ENCODE results near the gene BRSK1. TPM values are rescaled to one million over a fixed set of nuclear protein-coding genes. Genes with fewer than 3 reads are reported as not detected.

The BRSK1 gene
- total and polyA plus RNA-seq, 2 donors (not counting 1 experiment from before 2014, with no cell fraction given) = 5.1 TPM

DNA sequence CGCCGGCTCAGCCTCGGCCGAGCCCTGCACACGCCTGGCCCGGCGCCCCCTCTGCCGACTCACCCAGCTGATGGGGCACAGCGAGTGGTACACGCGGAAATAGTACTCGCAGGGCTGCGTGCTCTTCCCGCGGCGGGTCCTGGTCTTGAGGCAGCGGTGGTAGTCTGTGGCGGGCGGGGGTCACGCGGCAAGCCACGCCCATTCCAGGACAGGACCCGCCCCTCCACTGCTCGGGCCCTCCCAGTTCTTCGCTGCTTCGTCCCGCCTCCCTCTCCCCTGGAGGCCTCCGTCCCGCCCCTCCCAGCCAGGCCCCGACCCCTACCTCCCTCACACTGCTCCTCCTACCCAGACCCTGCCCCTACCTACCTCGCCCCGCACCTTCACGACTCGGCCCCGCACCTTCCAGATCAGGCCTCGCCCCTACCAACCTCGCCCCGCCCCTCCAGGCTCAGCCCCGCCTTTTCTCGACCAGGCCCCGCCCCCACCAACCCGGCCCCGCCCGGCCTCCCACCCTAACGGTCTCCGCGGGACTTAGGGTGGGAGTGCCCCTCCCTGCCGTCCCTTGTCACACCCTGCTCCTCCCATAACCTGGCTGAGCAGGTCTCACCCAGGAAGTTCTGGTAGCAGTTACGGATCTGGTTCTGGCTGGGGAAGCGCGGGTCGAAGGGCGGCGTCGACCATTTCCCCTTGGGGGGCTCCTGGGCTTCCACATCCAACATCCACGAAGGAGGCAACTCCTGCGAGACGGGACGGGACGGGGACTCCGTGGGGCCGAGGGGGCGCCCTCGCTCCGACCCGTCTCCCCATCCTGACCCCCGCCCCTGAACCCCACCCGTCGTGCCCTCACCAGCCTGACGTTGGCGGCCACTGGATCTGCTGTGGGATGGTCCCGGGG lies 70.3 kb downstream of the BRSK1 start:
- Histone ChIP-seq H3K4me3 (replicated peaks in 1 of 4; ENCODE audit: control extremely low read depth in 1 of 4, insufficient read depth in 1 of 4, low read depth in 3 of 4, low read length in 4 of 4) (peak overlapping the region; percentile 28 to 51 (median 42)), H2AFZ (ENCODE audit: low read length) (no peak overlapping the region), H3K36me3 (ENCODE audit: control insufficient read depth, insufficient read depth, low read length) (no peaks in the 10 kb centered on the region), H3K27me3 (ENCODE audit: control insufficient read depth, insufficient read depth, low read length) (peaks cover 31% of the 10 kb centered on the region), H3K4me1 (ENCODE audit: control insufficient read depth, extremely low read depth, insufficient read depth, low read length) (no peaks in the 10 kb centered on the region), H3K79me2 (ENCODE audit: control insufficient read depth, insufficient read depth, low read length) (no peaks in the 10 kb centered on the region), H3K9ac (ENCODE audit: insufficient read depth, low read length) (no peak overlapping the region), H4K20me1 (ENCODE audit: control insufficient read depth, extremely low read depth, insufficient read depth, low read length) (no peaks in the 10 kb centered on the region), H3K27ac (ENCODE audit: insufficient read depth, low read length) (no peak overlapping the region), H3K9me3 (ENCODE audit: control insufficient read depth, insufficient read depth, low read depth, low read length) (no peaks in the 10 kb centered on the region), H3K4me2 (ENCODE audit: extremely low read depth, insufficient read depth, low read length) (peak overlapping the region; percentile 86)
- DNase-seq (ENCODE audit: low read depth in 2 of 2) = peak in 1 of 2 donors; percentile 53
- TF ChIP-seq EZH2 (IDR thresholded peaks at IDR 0.05; ENCODE audit: low read length, missing control alignments) = no peak

DNA sequence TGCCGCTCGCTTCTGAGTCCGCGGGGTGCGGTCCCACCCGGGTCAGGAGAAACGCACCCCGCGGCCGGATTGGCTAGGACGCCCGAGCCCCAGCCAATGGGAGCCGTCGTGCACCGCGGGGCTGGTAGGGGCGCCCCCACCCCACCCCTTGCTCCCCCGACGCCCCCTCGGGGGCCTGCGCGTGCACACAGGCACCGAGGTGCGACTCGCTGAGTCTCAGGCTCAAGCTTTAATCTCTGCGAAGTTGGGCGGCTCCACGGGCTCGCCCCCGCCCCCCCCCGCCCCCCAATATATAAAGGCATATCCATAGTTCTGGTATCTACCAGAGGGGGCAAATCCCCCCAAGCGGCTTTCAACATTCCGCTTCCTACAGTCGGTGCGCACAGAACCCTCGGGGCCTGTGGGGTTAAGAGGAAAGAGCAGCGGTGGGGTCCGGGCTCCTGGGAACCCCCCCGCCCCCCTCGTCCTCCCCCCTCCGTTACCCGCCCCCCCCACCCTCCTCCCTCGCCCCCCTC lies 71.0 kb downstream of the BRSK1 start, which contains the start of gene COX6B2:
Gene COX6B2 (minus strand): TSS at position 22 of the 515 bp plus-strand sequence. CDS start 198 bp downstream, outside the sequence.
- H3K27me3 ChIP-seq (ENCODE audit: control insufficient read depth, insufficient read depth, low read length) = peaks cover 31% of the 10 kb centered on the region
- no peaks in the 10 kb centered on the region for H3K9me3 ChIP-seq (ENCODE audit: control insufficient read depth, insufficient read depth, low read depth, low read length)
- TF ChIP-seq EZH2 (IDR thresholded peaks at IDR 0.05; ENCODE audit: low read length, missing control alignments) = no peak
- TF ChIP-seq, protein P1, sequence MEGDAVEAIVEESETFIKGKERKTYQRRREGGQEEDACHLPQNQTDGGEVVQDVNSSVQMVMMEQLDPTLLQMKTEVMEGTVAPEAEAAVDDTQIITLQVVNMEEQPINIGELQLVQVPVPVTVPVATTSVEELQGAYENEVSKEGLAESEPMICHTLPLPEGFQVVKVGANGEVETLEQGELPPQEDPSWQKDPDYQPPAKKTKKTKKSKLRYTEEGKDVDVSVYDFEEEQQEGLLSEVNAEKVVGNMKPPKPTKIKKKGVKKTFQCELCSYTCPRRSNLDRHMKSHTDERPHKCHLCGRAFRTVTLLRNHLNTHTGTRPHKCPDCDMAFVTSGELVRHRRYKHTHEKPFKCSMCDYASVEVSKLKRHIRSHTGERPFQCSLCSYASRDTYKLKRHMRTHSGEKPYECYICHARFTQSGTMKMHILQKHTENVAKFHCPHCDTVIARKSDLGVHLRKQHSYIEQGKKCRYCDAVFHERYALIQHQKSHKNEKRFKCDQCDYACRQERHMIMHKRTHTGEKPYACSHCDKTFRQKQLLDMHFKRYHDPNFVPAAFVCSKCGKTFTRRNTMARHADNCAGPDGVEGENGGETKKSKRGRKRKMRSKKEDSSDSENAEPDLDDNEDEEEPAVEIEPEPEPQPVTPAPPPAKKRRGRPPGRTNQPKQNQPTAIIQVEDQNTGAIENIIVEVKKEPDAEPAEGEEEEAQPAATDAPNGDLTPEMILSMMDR (conservative IDR thresholded peaks at IDR 0.05 in 1 of 2, IDR thresholded peaks at IDR 0.05 in 1 of 2; ENCODE audit: low read depth in 1 of 2, low read length in 2 of 2) = no peak
- no peak within 1 kb of the TSS for H2AFZ ChIP-seq (ENCODE audit: low read length)
- no peaks in the 10 kb centered on the region for H3K79me2 ChIP-seq (ENCODE audit: control insufficient read depth, insufficient read depth, low read length)
- H4K20me1 ChIP-seq (ENCODE audit: control insufficient read depth, extremely low read depth, insufficient read depth, low read length) = no peaks in the 10 kb centered on the region
- H3K36me3 ChIP-seq (ENCODE audit: control insufficient read depth, insufficient read depth, low read length) = no peaks in the 10 kb centered on the region
- H3K4me3 ChIP-seq (replicated peaks in 1 of 4; ENCODE audit: control extremely low read depth in 1 of 4, insufficient read depth in 1 of 4, low read depth in 3 of 4, low read length in 4 of 4) = peak within 1 kb of the TSS; percentile 28 to 51 (median 42)
- no peaks in the 10 kb centered on the region for H3K4me1 ChIP-seq (ENCODE audit: control insufficient read depth, extremely low read depth, insufficient read depth, low read length)
- peak within 1 kb of the TSS; percentile 86 for H3K4me2 ChIP-seq (ENCODE audit: extremely low read depth, insufficient read depth, low read length)
- H3K9ac ChIP-seq (ENCODE audit: insufficient read depth, low read length) = no peak within 1 kb of the TSS
- no peak within 1 kb of the TSS for H3K27ac ChIP-seq (ENCODE audit: insufficient read depth, low read length)
- no peak for DNase-seq (ENCODE audit: low read depth in 2 of 2)

- no peaks in the 10 kb centered on the region for H3K4me1 ChIP-seq (ENCODE audit: control insufficient read depth, extremely low read depth, insufficient read depth, low read length)
- no peak for DNase-seq (ENCODE audit: low read depth in 2 of 2)
These were observed 71.5 kb downstream of the BRSK1 start for GRCh38 chr19:55355213-55355821.

More at GRCh38 chr19:55355213-55355821, 71.5 kb downstream of the BRSK1 start:
- no peak overlapping the region for H3K4me2 ChIP-seq (ENCODE audit: extremely low read depth, insufficient read depth, low read length)
- H2AFZ ChIP-seq (ENCODE audit: low read length) = no peak overlapping the region
- H4K20me1 ChIP-seq (ENCODE audit: control insufficient read depth, extremely low read depth, insufficient read depth, low read length) = no peaks in the 10 kb centered on the region
- no peak overlapping the region for H3K27ac ChIP-seq (ENCODE audit: insufficient read depth, low read length)
- H3K9me3 ChIP-seq (ENCODE audit: control insufficient read depth, insufficient read depth, low read depth, low read length) = no peaks in the 10 kb centered on the region
- H3K79me2 ChIP-seq (ENCODE audit: control insufficient read depth, insufficient read depth, low read length) = no peaks in the 10 kb centered on the region
- TF ChIP-seq, protein P1 (conservative IDR thresholded peaks at IDR 0.05 in 1 of 2, IDR thresholded peaks at IDR 0.05 in 1 of 2; ENCODE audit: low read depth in 1 of 2, low read length in 2 of 2) = no peak
- TF ChIP-seq EZH2 (IDR thresholded peaks at IDR 0.05; ENCODE audit: low read length, missing control alignments) = peak; percentile 61
- peaks cover 31% of the 10 kb centered on the region for H3K27me3 ChIP-seq (ENCODE audit: control insufficient read depth, insufficient read depth, low read length)
- H3K9ac ChIP-seq (ENCODE audit: insufficient read depth, low read length) = no peak overlapping the region
- no peaks in the 10 kb centered on the region for H3K36me3 ChIP-seq (ENCODE audit: control insufficient read depth, insufficient read depth, low read length)
- no peak overlapping the region for H3K4me3 ChIP-seq (replicated peaks in 1 of 4; ENCODE audit: control extremely low read depth in 1 of 4, insufficient read depth in 1 of 4, low read depth in 3 of 4, low read length in 4 of 4)

All from fibroblast of lung (primary cell).